ENCODE measurements around the gene NENF.

Gene NENF

DNA sequence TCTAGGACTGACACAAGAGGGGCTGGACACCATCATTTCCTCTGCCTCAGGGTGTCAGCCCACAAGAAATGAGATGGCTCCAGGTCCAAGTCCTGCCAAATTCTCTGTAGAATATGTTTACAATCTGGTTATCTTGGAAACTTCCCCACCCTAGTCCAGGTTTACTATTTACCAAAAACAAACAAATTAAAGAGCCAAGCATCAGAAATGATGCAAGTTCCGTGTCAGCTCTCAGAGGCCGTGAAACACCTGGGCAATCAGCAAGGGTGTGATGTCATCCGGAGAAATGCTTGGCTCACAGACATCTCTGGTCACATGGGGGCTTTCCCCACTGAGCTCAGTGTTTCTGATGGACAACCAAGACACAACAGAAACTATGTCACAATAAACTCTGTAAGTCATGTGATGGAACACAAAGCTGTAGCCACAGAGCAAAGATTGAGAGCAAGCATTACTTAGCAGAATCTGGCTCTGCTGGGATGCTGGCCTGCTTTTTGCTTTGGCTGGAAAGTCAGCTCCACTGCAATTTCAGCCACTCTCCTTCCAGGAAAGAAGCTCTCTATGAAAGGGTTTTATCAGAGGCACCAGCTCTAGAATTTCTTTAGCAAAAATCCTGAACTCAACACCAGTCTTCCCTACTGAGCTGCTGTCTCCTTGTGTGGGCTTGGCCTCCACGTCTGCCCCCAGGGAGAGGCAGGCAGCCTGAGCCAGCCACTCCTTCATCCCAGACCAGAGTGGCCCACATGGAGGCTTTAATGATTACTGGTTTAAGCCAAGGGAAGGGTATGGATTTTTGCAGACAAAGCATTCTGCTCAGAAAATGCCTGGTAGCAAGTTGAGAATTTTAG is 55.9 kb downstream of the NENF start:
- Histone ChIP-seq H3K4me1 (ENCODE audit: control insufficient read depth, insufficient read depth, low read length) (peaks cover 43% of the 10 kb centered on the region), H3K4me3 (ENCODE audit: low read length) (no peak overlapping the region), H3K36me3 (ENCODE audit: control insufficient read depth, insufficient read depth, low read length) (no peaks in the 10 kb centered on the region), H3K9ac (ENCODE audit: low read length) (no peak overlapping the region), H3K9me3 (ENCODE audit: control insufficient read depth, low read length) (no peaks in the 10 kb centered on the region), H3K27me3 (ENCODE audit: control insufficient read depth, insufficient read depth, low read length) (no peaks in the 10 kb centered on the region)

GRCh38 chr1:212489284-212489859 is 56.7 kb downstream of the NENF start:
- Histone ChIP-seq H3K4me1 (ENCODE audit: control insufficient read depth, insufficient read depth, low read length) (peaks cover 42% of the 10 kb centered on the region), H3K9me3 (ENCODE audit: control insufficient read depth, low read length) (no peaks in the 10 kb centered on the region), H3K36me3 (ENCODE audit: control insufficient read depth, insufficient read depth, low read length) (no peaks in the 10 kb centered on the region), H3K4me3 (ENCODE audit: low read length) (no peak overlapping the region), H3K9ac (ENCODE audit: low read length) (no peak overlapping the region), H3K27me3 (ENCODE audit: control insufficient read depth, insufficient read depth, low read length) (no peaks in the 10 kb centered on the region)

DNA sequence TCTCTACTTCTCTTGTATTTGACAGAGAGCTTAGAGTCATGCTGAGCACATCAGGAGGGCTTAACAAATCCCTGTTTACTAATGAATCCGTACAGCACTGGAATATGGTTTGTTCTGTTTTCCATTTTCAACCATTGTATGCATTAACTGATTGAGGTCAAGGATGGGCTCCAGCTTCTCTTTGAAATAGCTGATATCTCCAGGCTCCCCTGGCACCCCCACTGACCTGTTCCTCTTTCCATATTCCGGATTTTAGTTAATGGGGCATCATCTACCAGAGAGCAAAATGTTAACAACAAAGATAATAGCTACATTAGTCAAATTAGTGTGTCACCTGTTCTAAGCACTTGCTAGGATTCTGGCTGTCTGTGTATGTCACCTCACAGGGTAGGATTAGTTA is 57.6 kb downstream of the NENF start:
- no peaks in the 10 kb centered on the region for H3K9me3 ChIP-seq (ENCODE audit: control insufficient read depth, low read length)
- no peaks in the 10 kb centered on the region for H3K27me3 ChIP-seq (ENCODE audit: control insufficient read depth, insufficient read depth, low read length)
- no peak overlapping the region for H3K4me3 ChIP-seq (ENCODE audit: low read length)
- H3K9ac ChIP-seq (ENCODE audit: low read length), result no peak overlapping the region
- no peaks in the 10 kb centered on the region for H3K36me3 ChIP-seq (ENCODE audit: control insufficient read depth, insufficient read depth, low read length)
- H3K4me1 ChIP-seq (ENCODE audit: control insufficient read depth, insufficient read depth, low read length), result peaks cover 33% of the 10 kb centered on the region

DNA sequence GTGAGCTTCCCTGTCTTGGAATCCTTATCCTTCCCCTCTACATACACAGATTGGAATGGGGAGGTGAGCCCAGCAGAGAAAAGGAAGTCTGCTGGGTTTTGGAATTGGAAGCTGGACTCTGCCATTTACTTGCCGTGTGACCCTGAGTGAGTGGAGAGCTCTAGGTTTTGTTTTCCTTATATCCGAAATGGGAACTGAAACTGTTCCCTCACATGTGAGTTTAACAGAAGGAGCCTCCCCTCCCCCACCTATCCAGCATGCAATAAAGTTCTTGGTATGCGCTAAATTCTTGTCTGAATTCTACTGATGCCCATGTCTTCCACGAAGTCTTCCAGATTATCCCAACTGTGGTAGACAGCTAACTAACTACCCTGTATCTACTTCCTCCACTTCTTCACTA is 58.7 kb downstream of the NENF start:
- Histone ChIP-seq H3K4me3 (ENCODE audit: low read length) (no peak overlapping the region), H3K4me1 (ENCODE audit: control insufficient read depth, insufficient read depth, low read length) (peaks cover 27% of the 10 kb centered on the region), H3K27me3 (ENCODE audit: control insufficient read depth, insufficient read depth, low read length) (no peaks in the 10 kb centered on the region), H3K9me3 (ENCODE audit: control insufficient read depth, low read length) (no peaks in the 10 kb centered on the region), H3K36me3 (ENCODE audit: control insufficient read depth, insufficient read depth, low read length) (no peaks in the 10 kb centered on the region), H3K9ac (ENCODE audit: low read length) (no peak overlapping the region)
